K562 (cell line): ENCODE results near the gene SCARF1. TPM values are rescaled to one million over a fixed set of nuclear protein-coding genes. Genes with fewer than 3 reads are reported as not detected.
"Not testable (repeated sequence)": the region's sequence is repeated elsewhere in the genome, so short reads cannot be mapped to it uniquely, and the experiment has no call there.

Source experiments
- ATAC-seq: fragments of 200-7000 bp; cut with Tn5 transposase; 3 replicates; pipeline ENCODE4 v1.9.1; 2020; ENCODE audit warnings: moderate library complexity
- BruUV-seq: library from RNA; stranded (reverse); fragments of 400-500 nt; replicated peaks from 2 replicates; lab custom pipeline; 2021; lab: Mats Ljungman, UMichigan
- CTCF ChIA-PET: fragments of 300-600 bp; formaldehyde crosslinking; extraction: SDS; loops from one replicate; lab custom pipeline; 2021; ENCODE audit warnings: low intra/inter-chr PET ratio; lab: Yijun Ruan, JAX
- POLR2A ChIA-PET: fragments of 300-600, 350-650 bp; sonication (Branson Sonifier 250); formaldehyde crosslinking; extraction: SDS; loops from one replicate; lab custom pipeline; 2021; ENCODE audit warnings: antibody characterized with exemption, inconsistent platforms; lab: Yijun Ruan, JAX
- DNase-seq, 4 experiments: peaks; one replicate each; pipeline versions ENCODE4 v3.0.0 to v3.0.0-alpha.2; 2011 to 2018; ENCODE audit warnings: low spot score in 3 of 4, mixed read lengths in 3 of 4; ENCODE audit errors: extremely low read depth in 1 of 4
- FAIRE-seq: peaks from 2 replicates; lab custom pipeline; 2011; peaks lifted over from hg19 to GRCh38; lab: Jason Lieb, UNC
- H2AFZ ChIP-seq: 2 replicates; pipeline ENCODE4 v1.6.0; 2011; ENCODE audit warnings: low read depth, low read length, control low read depth, inconsistent platforms
- H3K27ac ChIP-seq: fragments of 200-600 bp; 3 replicates; pipeline ENCODE4 v1.8.0; 2011; ENCODE audit warnings: low read depth, mild to moderate bottlenecking, control low read depth, inconsistent platforms, low read length, moderate library complexity, mixed read lengths; ENCODE audit errors: extremely low read depth
- H3K27me3 ChIP-seq, 2 experiments: fragments of 300-600 bp in 1 of 2; 2 replicates in 1 of 2; 3 replicates in 1 of 2; pipeline versions ENCODE4 v1.6.0 to v1.8.0; 2011; ENCODE audit warnings: inconsistent platforms in 2 of 2, low read length in 2 of 2, mild to moderate bottlenecking in 1 of 2, mixed read lengths in 1 of 2, moderate library complexity in 1 of 2; ENCODE audit not compliant: control insufficient read depth in 2 of 2, insufficient read depth in 2 of 2
- H3K36me3 ChIP-seq: fragments of 300-600 bp; 3 replicates; pipeline ENCODE4 v1.8.0; 2011; ENCODE audit warnings: mild to moderate bottlenecking, low read length, inconsistent platforms; ENCODE audit not compliant: control insufficient read depth, insufficient read depth
- H3K4me1 ChIP-seq, 2 experiments: fragments of 200-600 bp in 1 of 2; replicated peaks in 1 of 2; 2 replicates in 1 of 2; 3 replicates in 1 of 2; pipeline versions ENCODE4 v1.5.1 to v1.8.0; 2011; ENCODE audit warnings: inconsistent platforms in 2 of 2, low read length in 2 of 2, mild to moderate bottlenecking in 1 of 2, mixed read lengths in 1 of 2, moderate library complexity in 1 of 2; ENCODE audit not compliant: control insufficient read depth in 2 of 2, insufficient read depth in 2 of 2
- H3K4me2 ChIP-seq: 2 replicates; pipeline ENCODE4 v1.6.1; 2011; ENCODE audit warnings: low read length, control low read depth, inconsistent platforms, mixed read lengths; ENCODE audit not compliant: insufficient read depth
- H3K4me3 ChIP-seq: fragments of 200-600 bp; sonication (generic), shearing (Covaris generic); 2 replicates; pipeline ENCODE4 v1.5.1; 2016; ENCODE audit warnings: control low read depth, inconsistent platforms
- H3K79me2 ChIP-seq: fragments of 200-600 bp; 3 replicates; pipeline ENCODE4 v1.8.0; 2011; ENCODE audit warnings: low read length, inconsistent platforms; ENCODE audit not compliant: control insufficient read depth, insufficient read depth
- H3K9ac ChIP-seq, 2 experiments: 2 replicates each; pipeline versions ENCODE4 v1.6.0 to v1.6.1; 2011; ENCODE audit warnings: low read depth in 2 of 2, low read length in 2 of 2, control low read depth in 1 of 2, inconsistent platforms in 1 of 2, mild to moderate bottlenecking in 1 of 2, mixed read lengths in 1 of 2; ENCODE audit not compliant: insufficient read depth in 1 of 2
- H3K9me1 ChIP-seq: one replicate; pipeline ENCODE4 v1.6.0; 2011; ENCODE audit warnings: inconsistent platforms, mild to moderate bottlenecking, low read length, moderate library complexity; ENCODE audit not compliant: control insufficient read depth, insufficient read depth
- H3K9me3 ChIP-seq: replicated peaks from 2 replicates; pipeline ENCODE4 v1.5.1; 2011; ENCODE audit warnings: low read depth, low read length, inconsistent platforms; ENCODE audit not compliant: control insufficient read depth, insufficient read depth
- H4K20me1 ChIP-seq: replicated peaks from 2 replicates; pipeline ENCODE4 v1.6.1; 2011; ENCODE audit warnings: low read length, inconsistent platforms, mixed read lengths; ENCODE audit not compliant: control insufficient read depth, insufficient read depth
- POLR2G ChIP-seq: fragments of 200-400 bp; formaldehyde crosslinking; IDR thresholded peaks from 2 replicates; pipeline ENCODE4 v1.6.1; 2017; ENCODE audit warnings: low read depth, mild to moderate bottlenecking, antibody characterized with exemption, low read length, moderate library complexity
- RBFOX2 ChIP-seq: fragments of 200-400 bp; formaldehyde crosslinking; IDR thresholded peaks from 2 replicates; pipeline ENCODE4 v1.6.1; 2017; ENCODE audit warnings: low read depth, mild to moderate bottlenecking, low read length, moderate library complexity
- SIN3B ChIP-seq: fragments of 450-650 bp; IDR thresholded peaks from 2 replicates; pipeline ENCODE4 v1.6.1; 2017; ENCODE audit warnings: low read depth, mild to moderate bottlenecking, moderate library complexity
- SMARCE1 ChIP-seq: fragments of 450-650 bp; IDR thresholded peaks from 2 replicates; pipeline ENCODE4 v1.7.1; 2016; ENCODE audit warnings: mild to moderate bottlenecking
- UBTF ChIP-seq, 2 experiments: IDR thresholded peaks; 2 replicates each; pipeline ENCODE4 v1.6.1; 2012; ENCODE audit warnings: improper control_type of control experiment in 2 of 2, low read depth in 2 of 2, low read length in 2 of 2, borderline replicate concordance in 1 of 2
- WGBS: fragments of 100-300 bp; shearing (Covaris generic); methylation state at CpG from one replicate; pipeline ENCODE4 v1.1.6; 2016; ENCODE audit warnings: low coverage, mixed read lengths; ENCODE audit not compliant: insufficient coverage; ENCODE audit errors: missing lambda C conversion rate; 5-methylcytosine and 5-hydroxymethylcytosine counted together
- in situ Hi-C: fragments of 300-500 bp; cut with MboI; formaldehyde crosslinking; loops from 4 replicates; pipeline ENCODE4 v1.15.0; 2018; ENCODE audit warnings: inconsistent platforms, mixed read lengths
- intact Hi-C: fragments of 100-400 bp; cut with micrococcal nuclease; formaldehyde crosslinking; loops from 2 replicates; pipeline ENCODE4 v1.14.2; 2022
- polyA plus RNA-seq, 8 experiments: library from polyadenylated mRNA; depleted of rRNA in 4 of 8; stranded (reverse) in 5 of 8; unstranded in 3 of 8; fragments of >200 nt; fragmentation: Nextera tagmentation in 2 of 8; fragmentation: Illumina TruSeq in 1 of 8; extraction: Ambion mirVana in 2 of 8; extraction: Trizol in 1 of 8; gene quantifications; 2 replicates each; pipeline versions ENCODE4 v1.2.1 to v1.2.3, GENCODE V29; 2011 to 2014; ENCODE audit warnings: inconsistent platforms in 1 of 8, missing spikeins in 1 of 8
- total RNA-seq, 7 experiments: library from RNA; depleted of rRNA in 6 of 7; stranded (reverse); fragments of >200 nt in 6 of 7; fragmentation: Illumina TruSeq in 2 of 7; extraction: Trizol in 2 of 7; gene quantifications; 2 replicates each; pipeline versions ENCODE4 v1.2.1 to v1.2.3, GENCODE V29; 2011 to 2021; ENCODE audit warnings: low replicate concordance in 1 of 7
- TF ChIP-seq, protein P1 (sequence below): sonication (generic); formaldehyde crosslinking; IDR thresholded peaks from 2 replicates; pipeline ENCODE4 v1.8.1; 2023; ENCODE audit warnings: mild to moderate bottlenecking, missing genetic modification reagents

SCARF1 gene
- total and polyA plus RNA-seq, 9 of the 15 experiments (the other 6 are each of a cell fraction or from before 2014, with no cell fraction given) = 0.04 to 2.1 (median 0.63) TPM

GRCh38 chr17:1673041-1673785, 27.7 kb upstream of the SCARF1 start:
- Histone ChIP-seq H3K79me2 (peaks cover 12% of the 10 kb centered on the region), H3K4me3 (no peak overlapping the region), H3K27me3 (no peaks in the 10 kb centered on the region), H3K4me1 (peaks cover 0 to 3% of the 10 kb centered on the region in 2 experiments; a peak in 2 of 5 replicates), H3K9me1 (no peaks in the 10 kb centered on the region), H3K27ac (no peak overlapping the region; the same call in 2 of the 3 replicates), H3K9me3 (no peaks in the 10 kb centered on the region), H4K20me1 (0 out of 2 replicates have a peak, but pooled peaks cover 6% of the 10 kb centered on the region), H3K9ac (no peak overlapping the region; a peak in 1 of 4 replicates), H3K4me2 (no peak overlapping the region), H2AFZ (no peak overlapping the region), H3K36me3 (peaks cover 88% of the 10 kb centered on the region)
- ChIA-PET CTCF (no interaction called here), POLR2A (interaction anchor here (0.7 to 1.4 kb wide), 3 partner anchors 11 to 32 kb away, joined by 3 to 5 read pairs (median 4); partner anchors contain the start of gene RILP)
- WGBS = 95% methylated on average over 23 of the region's 26 CpGs
- no peak for FAIRE-seq
- BruUV-seq = no TSS peak
- TF ChIP-seq UBTF (IDR thresholded peaks at IDR 0.05; ENCODE audit: borderline replicate concordance in 1 of 2, low read depth in 2 of 2, low read length in 2 of 2) = no peak
- TF ChIP-seq RBFOX2 = peak; percentile 44
- peak; percentile 34; the same call in 1 of the 2 replicates for TF ChIP-seq POLR2G
- no peak for TF ChIP-seq SMARCE1
- no peak for TF ChIP-seq SIN3B
- TF ChIP-seq, protein P1, sequence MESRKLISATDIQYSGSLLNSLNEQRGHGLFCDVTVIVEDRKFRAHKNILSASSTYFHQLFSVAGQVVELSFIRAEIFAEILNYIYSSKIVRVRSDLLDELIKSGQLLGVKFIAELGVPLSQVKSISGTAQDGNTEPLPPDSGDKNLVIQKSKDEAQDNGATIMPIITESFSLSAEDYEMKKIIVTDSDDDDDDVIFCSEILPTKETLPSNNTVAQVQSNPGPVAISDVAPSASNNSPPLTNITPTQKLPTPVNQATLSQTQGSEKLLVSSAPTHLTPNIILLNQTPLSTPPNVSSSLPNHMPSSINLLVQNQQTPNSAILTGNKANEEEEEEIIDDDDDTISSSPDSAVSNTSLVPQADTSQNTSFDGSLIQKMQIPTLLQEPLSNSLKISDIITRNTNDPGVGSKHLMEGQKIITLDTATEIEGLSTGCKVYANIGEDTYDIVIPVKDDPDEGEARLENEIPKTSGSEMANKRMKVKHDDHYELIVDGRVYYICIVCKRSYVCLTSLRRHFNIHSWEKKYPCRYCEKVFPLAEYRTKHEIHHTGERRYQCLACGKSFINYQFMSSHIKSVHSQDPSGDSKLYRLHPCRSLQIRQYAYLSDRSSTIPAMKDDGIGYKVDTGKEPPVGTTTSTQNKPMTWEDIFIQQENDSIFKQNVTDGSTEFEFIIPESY = peak; percentile 63; the same call in 1 of the 2 replicates
- intact Hi-C loops = no loop called here
- in situ Hi-C loops = loop anchor here (5.0 to 10.0 kb wide), 2 partner anchors 39 to 192 kb away; partner anchors contain the start of gene TLCD2
- no peak for DNase-seq
- ATAC-seq = no peak

DNA sequence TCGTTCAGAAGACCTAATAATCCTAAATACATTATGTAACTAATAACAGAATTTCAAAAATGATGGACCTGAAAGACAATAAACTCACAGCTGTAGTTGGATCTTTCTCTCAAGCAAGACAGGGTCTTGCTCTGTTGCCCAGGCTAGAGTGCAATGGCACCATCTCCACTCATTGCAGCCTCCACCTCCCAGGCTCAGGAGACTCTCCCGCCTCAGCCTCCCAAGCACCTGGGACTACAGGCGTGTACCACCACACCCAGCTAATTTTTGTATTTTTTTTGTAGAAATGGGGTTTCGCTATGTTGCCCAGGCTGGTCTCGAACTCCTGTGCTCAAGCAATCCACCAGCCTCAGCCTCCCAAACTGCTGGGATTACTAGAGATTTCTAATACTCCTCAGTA, 18.4 kb upstream of the SCARF1 start:
- peaks cover 82% of the 10 kb centered on the region for H3K36me3 ChIP-seq
- BruUV-seq = not testable (repeated sequence)

More for the DNA sequence above, 18.4 kb upstream of the SCARF1 start:
- H3K9ac ChIP-seq, DNase-seq, H3K27ac ChIP-seq, H2AFZ ChIP-seq, H3K4me2 ChIP-seq, H3K9me3 ChIP-seq, ATAC-seq, H4K20me1 ChIP-seq, CTCF ChIA-PET, intact Hi-C loops, H3K79me2 ChIP-seq, H3K4me3 ChIP-seq, H3K27me3 ChIP-seq, in situ Hi-C loops, H3K9me1 ChIP-seq, FAIRE-seq, H3K4me1 ChIP-seq: not testable (repeated sequence)
- POLR2A ChIA-PET = interaction anchor here (1.3 kb wide), 1 partner anchor 13 kb away, joined by 4 read pairs; no protein-coding TSS in a partner anchor
- WGBS = 96% methylated on average over 5 of the region's 5 CpGs
